AG10803 (cell line): ENCODE measurements around the gene ADORA2A.

Experiments
- DNase-seq: peaks from one replicate; pipeline ENCODE4 v3.0.0; 2010; ENCODE audit warnings: low read depth
- H3K4me3 ChIP-seq: 2 replicates; pipeline ENCODE4 v1.5.1; 2011; ENCODE audit warnings: mild to moderate bottlenecking, low read length, control low read depth
- CTCF ChIP-seq: conservative IDR thresholded peaks from 2 replicates; pipeline ENCODE4 v1.5.1; 2011; ENCODE audit warnings: mild to moderate bottlenecking, low read length, control low read depth, inconsistent platforms

ADORA2A gene

GRCh38 chr22:24428751-24429410 lies 1.5 kb downstream of the ADORA2A start:
- DNase-seq, result no peak
- H3K4me3 ChIP-seq, result no peak overlapping the region
- TF ChIP-seq CTCF, result no peak

GRCh38 chr22:24429411-24430365 lies 2.3 kb downstream of the ADORA2A start:
- DNase-seq, result no peak
- no peak overlapping the region for H3K4me3 ChIP-seq
- no peak for TF ChIP-seq CTCF

- no peak for TF ChIP-seq CTCF
- H3K4me3 ChIP-seq, result no peak overlapping the region
- DNase-seq, result no peak
These were observed 3.3 kb downstream of the ADORA2A start for GRCh38 chr22:24430431-24431308.

GRCh38 chr22:24431309-24432034 lies 4.1 kb downstream of the ADORA2A start:
- TF ChIP-seq CTCF, result no peak
- H3K4me3 ChIP-seq, result no peak overlapping the region
- DNase-seq, result no peak

- H3K4me3 ChIP-seq, result no peak overlapping the region
- DNase-seq, result peak; percentile 32
- TF ChIP-seq CTCF, result no peak
These were observed 4.9 kb downstream of the ADORA2A start for GRCh38 chr22:24432059-24432853.
